Adipose tissue (tissue), 3 donors: ENCODE measurements around the gene PRXL2A. TPM values are rescaled to one million over a fixed set of nuclear protein-coding genes. Genes with fewer than 3 reads are reported as not detected.

Experiments
- H3K27ac ChIP-seq: one replicate; pipeline ENCODE4 v1.5.1; 2013; ENCODE audit warnings: low read depth, low read length
- WGBS, 3 donors: extraction: QIAGEN DNeasy Blood & Tissue Kit; methylation state at CpG; one replicate each; pipeline ENCODE4 v1.1.7; 2013; 5-methylcytosine and 5-hydroxymethylcytosine counted together
- polyA plus RNA-seq, 3 donors: library from polyadenylated mRNA; stranded (reverse); fragments of 200-250 nt; gene quantifications; one replicate each; pipeline ENCODE4 v1.2.3, GENCODE V29; 2013
- donor health status: healthy with polysubstance abuse.
- donor health status: Bipolar disorder and iron deficiency.
- donor health status: healthy.

Gene PRXL2A
- polyA plus RNA-seq, 3 donors, result 68.8 to 543 (median 243) TPM

GRCh38 chr10:80455461-80456349 is 47.4 kb downstream of the PRXL2A start:
- 43 to 50% (median 44%) methylated on average over 13 of the region's 13 CpGs for WGBS, 3 donors

DNA sequence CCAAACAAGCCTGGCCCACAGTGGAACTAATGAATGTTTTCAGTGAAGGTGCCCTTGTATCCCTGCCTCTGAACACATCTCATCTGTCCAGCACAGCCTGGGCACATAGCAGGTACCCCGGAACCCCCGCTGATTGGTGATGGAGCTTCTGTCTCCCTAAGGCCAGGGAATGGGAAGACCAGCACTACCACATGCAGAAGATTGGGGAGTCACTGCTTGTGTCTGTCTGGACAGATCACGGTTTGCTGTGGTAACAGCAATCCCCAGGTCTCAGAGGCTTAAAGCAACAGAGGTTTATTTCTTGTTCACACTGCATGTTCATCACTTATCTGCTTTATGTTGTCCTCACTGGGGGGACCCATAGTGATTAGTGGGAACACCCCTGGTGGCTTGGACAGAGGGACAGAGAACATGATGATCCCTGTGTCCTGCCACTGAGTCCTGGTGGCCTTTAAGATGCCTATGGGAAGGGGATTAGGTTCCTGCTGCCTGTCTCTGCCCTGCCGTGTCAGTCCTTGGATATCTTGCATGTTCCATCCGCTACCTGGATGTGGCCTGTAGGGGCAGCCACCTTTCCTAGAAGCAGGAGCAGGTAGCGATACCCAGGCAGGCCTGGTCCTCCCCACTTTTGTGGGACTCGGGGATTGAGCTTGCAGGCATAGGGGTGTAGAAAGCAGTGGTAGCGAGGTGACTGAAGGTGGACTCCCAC is 49.4 kb downstream of the PRXL2A start:
- 77 to 84% (median 80%) methylated on average over 8 of the region's 8 CpGs for WGBS, 3 donors
- H3K27ac ChIP-seq, result no peak overlapping the region

More at GRCh38 chr10:80455461-80456349, 47.4 kb downstream of the PRXL2A start:
- H3K27ac ChIP-seq, result no peak overlapping the region

DNA sequence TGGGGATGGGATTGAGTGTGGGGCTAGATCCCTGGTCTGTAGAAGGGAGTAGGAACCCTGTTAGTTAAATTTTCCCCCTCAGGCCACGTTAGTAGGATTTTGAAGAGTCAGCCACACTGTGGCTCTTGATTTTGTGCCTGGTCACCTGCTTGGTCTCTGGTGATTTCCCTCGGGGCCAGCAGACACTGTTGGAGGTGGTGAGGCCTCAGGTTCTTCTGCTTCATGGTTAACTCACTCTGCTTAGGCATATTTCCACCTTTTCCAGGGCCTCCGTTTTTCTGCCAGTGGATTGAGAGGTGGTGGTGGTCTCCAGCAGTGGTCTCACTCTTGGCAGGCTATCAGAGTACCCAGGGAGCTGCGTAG is 49.9 kb downstream of the PRXL2A start:
- WGBS, 3 donors, result 32 to 60% (median 47%) methylated on average over 4 of the region's 4 CpGs
- H3K27ac ChIP-seq, result no peak overlapping the region

GRCh38 chr10:80458638-80459037 is 50.3 kb downstream of the PRXL2A start:
- WGBS, 3 donors, result 53 to 65% (median 57%) methylated on average over 6 of the region's 6 CpGs
- no peak overlapping the region for H3K27ac ChIP-seq

DNA sequence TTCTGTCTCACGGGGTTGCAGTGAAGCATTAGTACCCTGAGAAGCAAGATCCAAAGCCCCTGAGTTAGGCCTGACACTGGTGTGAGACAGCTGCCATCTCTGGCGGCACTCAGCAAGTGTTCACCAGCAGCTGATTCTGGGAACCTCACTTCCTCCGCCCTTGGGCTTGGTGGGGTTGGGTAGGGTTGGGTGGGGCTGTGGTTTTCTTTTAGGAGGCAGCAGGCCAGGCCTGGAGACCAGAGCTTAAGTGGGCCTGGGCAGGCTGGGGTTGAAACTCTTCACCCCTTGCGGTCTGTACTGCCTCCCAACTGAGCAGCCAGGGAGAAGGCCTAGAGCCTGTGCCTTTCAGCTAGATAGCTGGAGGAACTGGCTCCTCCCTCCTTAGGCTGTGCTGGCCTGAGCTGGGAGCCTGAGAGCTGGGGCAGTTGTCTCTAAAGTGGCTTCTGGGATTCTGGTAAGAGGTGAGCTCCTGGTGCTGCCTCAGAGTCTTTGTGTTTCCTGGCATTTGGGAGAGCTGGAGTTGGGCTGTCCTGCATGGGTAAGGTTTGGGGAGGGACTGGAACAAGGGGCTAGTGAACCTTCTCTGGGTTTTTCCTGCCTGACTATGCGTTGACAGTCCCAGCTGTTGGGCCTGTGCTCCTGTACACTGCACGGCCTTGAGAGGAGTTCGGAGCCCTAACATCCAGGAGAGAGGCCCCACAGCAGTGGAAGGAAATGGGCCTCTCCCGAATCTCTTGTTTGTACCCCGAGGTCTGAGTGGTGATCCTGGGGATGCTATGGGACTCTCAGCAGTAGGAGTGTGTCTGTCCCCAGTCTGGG is 50.9 kb downstream of the PRXL2A start:
- 21 to 27% (median 26%) methylated on average over 9 of the region's 9 CpGs for WGBS, 3 donors
- H3K27ac ChIP-seq, result peak overlapping the region; percentile 21

- WGBS, 3 donors, result 14 to 35% (median 25%) methylated on average over 6 of the region's 6 CpGs
- no peak overlapping the region for H3K27ac ChIP-seq
Observed at GRCh38 chr10:80460399-80461207, 52.3 kb downstream of the PRXL2A start.

DNA sequence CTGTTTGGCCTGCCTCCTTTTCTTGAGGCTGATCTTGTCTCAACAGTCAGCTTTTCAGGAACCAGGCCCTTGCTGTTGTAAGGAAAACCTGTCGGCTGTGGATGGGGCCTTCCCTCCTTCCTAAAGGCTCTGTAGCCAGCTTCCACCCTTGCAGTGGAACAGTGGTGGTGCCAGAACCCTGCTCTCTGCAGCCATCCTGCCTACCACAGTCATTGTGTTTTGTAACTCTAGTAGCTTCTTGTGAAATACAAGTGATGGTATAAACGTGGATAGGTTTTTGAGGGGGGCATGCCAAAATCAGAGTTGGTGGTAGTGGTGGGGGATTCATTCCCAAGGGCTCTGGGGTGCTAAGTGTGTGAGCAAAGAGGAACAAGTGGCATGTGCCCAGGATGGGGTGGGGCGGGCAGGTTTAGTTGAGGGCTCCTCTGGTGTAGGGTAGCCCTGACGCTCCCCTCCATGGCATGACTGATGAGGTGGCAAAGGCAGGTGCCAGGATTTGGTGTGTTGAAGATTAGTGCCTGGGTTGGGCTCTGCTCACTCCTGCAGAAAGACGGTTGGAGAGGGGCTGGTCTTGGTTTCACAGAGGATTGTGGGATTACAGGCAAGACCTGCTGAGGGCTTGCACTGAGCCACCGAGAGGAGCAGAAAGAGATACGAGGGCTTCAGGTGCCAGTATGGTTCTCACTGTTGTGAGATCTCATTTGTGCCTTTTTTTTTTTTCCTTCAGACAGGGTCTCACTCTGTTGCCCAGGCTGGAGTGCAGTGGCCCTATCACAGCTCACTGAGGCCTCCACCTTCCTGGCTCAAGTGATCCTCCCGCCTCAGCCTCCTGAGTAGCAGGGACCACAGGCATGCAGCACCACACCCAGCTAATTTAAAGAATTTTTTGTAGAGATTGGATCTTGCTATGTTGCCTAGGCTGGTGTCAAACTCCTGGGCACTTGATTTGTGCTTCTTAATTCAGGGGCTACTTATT is 53.1 kb downstream of the PRXL2A start:
- WGBS, 3 donors, result 39 to 44% (median 42%) methylated on average over 8 of the region's 8 CpGs
- H3K27ac ChIP-seq, result no peak overlapping the region

GRCh38 chr10:80462299-80462980 is 54.1 kb downstream of the PRXL2A start:
- 31 to 62% (median 36%) methylated on average over 7 of the region's 7 CpGs for WGBS, 3 donors

GRCh38 chr10:80462981-80463741 is 54.8 kb downstream of the PRXL2A start:
- 28 to 46% (median 30%) methylated on average over 5 of the region's 5 CpGs for WGBS, 3 donors
- H3K27ac ChIP-seq, result no peak overlapping the region

More at GRCh38 chr10:80462299-80462980, 54.1 kb downstream of the PRXL2A start:
- no peak overlapping the region for H3K27ac ChIP-seq

DNA sequence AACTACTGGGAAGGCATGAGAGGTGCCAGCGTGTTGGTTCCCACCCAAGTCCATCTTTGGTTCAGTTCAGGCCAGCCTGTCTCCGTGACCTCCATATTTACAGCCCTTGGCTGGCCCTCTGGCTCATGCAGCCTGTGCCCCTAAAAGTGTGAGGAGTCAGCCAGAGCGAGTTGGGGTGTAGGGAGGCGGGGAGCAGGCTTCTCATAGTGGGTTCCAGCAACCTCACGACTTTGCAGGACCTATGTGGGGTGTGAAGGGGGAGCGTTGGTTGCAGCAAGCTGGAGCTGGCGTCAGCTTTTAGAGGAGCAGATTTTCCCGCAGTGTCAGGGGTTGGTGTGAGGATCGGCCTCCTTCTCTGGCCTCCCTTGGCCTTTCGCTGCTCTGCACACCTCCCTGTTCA is 55.5 kb downstream of the PRXL2A start:
- WGBS, 3 donors, result 75 to 81% (median 81%) methylated on average over 10 of the region's 10 CpGs
- H3K27ac ChIP-seq, result no peak overlapping the region

GRCh38 chr10:80464557-80465450 is 56.5 kb downstream of the PRXL2A start:
- no peak overlapping the region for H3K27ac ChIP-seq

DNA sequence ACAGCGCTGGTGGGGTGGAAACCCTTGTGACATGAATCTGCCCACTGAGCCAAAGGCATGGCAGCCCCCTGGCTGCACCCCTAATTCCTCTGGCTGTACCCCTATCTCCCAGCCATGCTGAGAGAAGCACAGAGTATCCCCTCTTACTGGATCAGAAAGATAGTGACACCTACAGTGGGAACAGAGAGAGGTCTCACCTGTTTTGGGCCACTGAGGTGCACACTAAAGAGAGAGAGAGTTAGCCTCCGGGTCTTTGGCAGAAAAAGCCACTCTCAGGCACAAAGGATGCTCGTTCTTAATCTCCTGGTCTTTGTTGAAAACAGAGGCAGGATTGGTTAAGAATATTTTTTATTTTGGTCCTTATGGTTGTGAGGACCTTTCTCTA is 57.1 kb downstream of the PRXL2A start:
- 35 to 62% (median 57%) methylated on average over 3 of the region's 3 CpGs for WGBS, 3 donors
- peak overlapping the region; percentile 49 for H3K27ac ChIP-seq

More at GRCh38 chr10:80464557-80465450, 56.5 kb downstream of the PRXL2A start:
- WGBS, 3 donors, result 23 to 41% (median 36%) methylated on average over 13 to 14 of the region's 14 CpGs

DNA sequence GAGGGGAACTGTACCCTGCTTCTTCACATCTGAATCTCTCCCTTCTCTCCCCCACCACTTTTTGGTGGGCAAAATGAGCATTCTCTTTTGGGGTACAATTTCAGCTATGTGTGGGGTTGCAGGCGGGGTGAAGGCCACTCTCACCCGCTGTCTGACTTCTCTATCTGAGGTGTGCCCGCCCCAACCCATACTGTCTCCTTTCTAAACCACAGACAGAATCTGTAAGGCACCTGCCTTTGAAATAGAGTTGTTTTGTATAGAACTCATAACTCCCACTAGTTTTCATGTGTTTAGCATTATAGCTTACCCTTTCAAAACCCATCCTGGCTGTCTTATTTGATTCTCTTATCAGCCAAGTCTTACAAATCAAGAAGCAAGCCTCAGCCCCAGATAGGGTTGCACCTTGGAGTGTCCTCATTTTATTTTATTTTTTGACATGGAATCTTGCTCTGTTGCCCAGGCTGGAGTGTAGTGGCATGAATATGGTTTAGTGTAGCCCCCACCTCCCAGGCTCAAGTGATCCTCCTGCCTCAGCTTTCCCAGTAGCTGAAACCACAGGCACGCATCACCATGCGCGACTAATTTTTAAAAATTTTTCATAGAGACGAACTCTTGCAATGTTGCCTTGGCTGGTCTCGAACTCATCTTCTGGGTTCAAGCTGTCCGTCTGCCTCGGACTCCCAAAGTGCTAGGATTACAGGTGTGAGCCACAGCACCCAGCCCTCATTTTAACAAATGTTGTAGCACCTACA is 57.7 kb downstream of the PRXL2A start:
- H3K27ac ChIP-seq, result peak overlapping the region; percentile 49
- 74 to 87% (median 80%) methylated on average over 10 of the region's 10 CpGs for WGBS, 3 donors

GRCh38 chr10:80466724-80467326 is 58.5 kb downstream of the PRXL2A start:
- no peak overlapping the region for H3K27ac ChIP-seq
- 42 to 64% (median 45%) methylated on average over 10 of the region's 10 CpGs for WGBS, 3 donors
